K562 (cell line): ENCODE results near the gene SPDYE1. TPM values are rescaled to one million over a fixed set of nuclear protein-coding genes. Genes with fewer than 3 reads are reported as not detected.
"Not testable (repeated sequence)": the region's sequence is repeated elsewhere in the genome, so short reads cannot be mapped to it uniquely, and the experiment has no call there.

Source experiments
- AFF4 ChIP-seq: sonication (generic); formaldehyde crosslinking; IDR thresholded peaks from 2 replicates; pipeline ENCODE4 v1.8.0; 2023; ENCODE audit warnings: mild to moderate bottlenecking, missing genetic modification reagents
- CREB1 ChIP-seq, 2 experiments: sonication (generic) in 1 of 2; formaldehyde crosslinking in 1 of 2; IDR thresholded peaks; 2 replicates each; pipeline versions ENCODE4 v1.6.1 to v1.8.0; 2012 to 2022; ENCODE audit warnings: inconsistent platforms in 1 of 2, mild to moderate bottlenecking in 1 of 2, missing genetic modification reagents in 1 of 2, moderate library complexity in 1 of 2
- DACH1 ChIP-seq: fragments of 450-650 bp; IDR thresholded peaks from 2 replicates; pipeline ENCODE4 v1.6.1; 2018; ENCODE audit not compliant: partially characterized antibody
- E2F1 ChIP-seq: sonication (generic); formaldehyde crosslinking; IDR thresholded peaks from 2 replicates; pipeline ENCODE4 v1.8.1; 2023; ENCODE audit warnings: mild to moderate bottlenecking, missing genetic modification reagents, moderate library complexity
- E2F3 ChIP-seq: fragments of 250-450 bp; sonication (Bioruptor Pico); IDR thresholded peaks from 2 replicates; pipeline ENCODE4 v1.4.0; 2020; ENCODE audit warnings: mild to moderate bottlenecking
- ETV5 ChIP-seq: sonication (generic); formaldehyde crosslinking; IDR thresholded peaks from 2 replicates; pipeline ENCODE4 v1.4.0; 2020; ENCODE audit warnings: low read depth, mild to moderate bottlenecking, missing genetic modification reagents
- FOXM1 ChIP-seq, 2 experiments: fragments of 450-650 bp in 1 of 2; sonication (generic) in 1 of 2; formaldehyde crosslinking in 1 of 2; IDR thresholded peaks; 2 replicates each; pipeline versions ENCODE4 v1.6.1 to v1.9.0; 2017 to 2022; ENCODE audit warnings: low read depth in 2 of 2, mild to moderate bottlenecking in 2 of 2, missing genetic modification reagents in 1 of 2, moderate library complexity in 1 of 2
- GABPA ChIP-seq: fragments of 200-800 bp; sonication (Bioruptor generic); conservative IDR thresholded peaks from 2 replicates; pipeline ENCODE4 v1.6.1; 2016; ENCODE audit warnings: low read depth, missing genetic modification characterization, missing compliant biosample characterization
- GABPB1 ChIP-seq: sonication (generic); formaldehyde crosslinking; IDR thresholded peaks from 2 replicates; pipeline ENCODE4 v1.8.0; 2022; ENCODE audit warnings: mild to moderate bottlenecking, missing genetic modification reagents
- HMGN3 ChIP-seq: IDR thresholded peaks from 2 replicates; pipeline ENCODE4 v1.6.1; 2011; ENCODE audit warnings: borderline replicate concordance, low read depth, mild to moderate bottlenecking, mixed read lengths, low read length; ENCODE audit not compliant: insufficient read length; ENCODE audit errors: extremely low read depth
- JUND ChIP-seq, 2 experiments: IDR thresholded peaks; 2 replicates in 1 of 2; 3 replicates in 1 of 2; pipeline ENCODE4 v1.6.1; 2011; ENCODE audit warnings: borderline replicate concordance in 2 of 2, low read depth in 2 of 2, low read length in 2 of 2, improper control_type of control experiment in 1 of 2, missing biosample characterization in 1 of 2, missing genetic modification characterization in 1 of 2, missing genetic modification reagents in 1 of 2
- MAX ChIP-seq: sonication (generic); formaldehyde crosslinking; IDR thresholded peaks from 2 replicates; pipeline ENCODE4 v1.9.0; 2022; ENCODE audit warnings: mild to moderate bottlenecking, missing genetic modification reagents
- NFIC ChIP-seq: fragments of 450-650 bp; IDR thresholded peaks from 2 replicates; pipeline ENCODE4 v1.6.1; 2017; ENCODE audit warnings: mild to moderate bottlenecking, inconsistent platforms
- SMAD4 ChIP-seq: fragments of 250-450 bp; sonication (Bioruptor Pico); conservative IDR thresholded peaks from 2 replicates; pipeline ENCODE4 v1.8.0; 2021; ENCODE audit warnings: inconsistent platforms, mild to moderate bottlenecking, moderate library complexity
- TAF9B ChIP-seq: fragments of 450-650 bp; IDR thresholded peaks from 2 replicates; pipeline ENCODE4 v1.6.1; 2018; ENCODE audit warnings: mild to moderate bottlenecking; ENCODE audit not compliant: partially characterized antibody
- TBP ChIP-seq: optimal IDR thresholded peaks from 2 replicates; pipeline ENCODE3; 2011; ENCODE audit warnings: low read depth, low read length, improper control_type of control experiment
- TCF3 ChIP-seq: sonication (generic); formaldehyde crosslinking; IDR thresholded peaks from 2 replicates; pipeline ENCODE4 v1.4.0; 2020; ENCODE audit warnings: mild to moderate bottlenecking, missing genetic modification reagents
- ZSCAN29 ChIP-seq: fragments of 450-650 bp; IDR thresholded peaks from 2 replicates; pipeline ENCODE4 v1.6.1; 2017
- polyA plus RNA-seq, 8 experiments: library from polyadenylated mRNA; depleted of rRNA in 4 of 8; stranded (reverse) in 5 of 8; unstranded in 3 of 8; fragments of >200 nt; fragmentation: Nextera tagmentation in 2 of 8; fragmentation: Illumina TruSeq in 1 of 8; extraction: Ambion mirVana in 2 of 8; extraction: Trizol in 1 of 8; gene quantifications; 2 replicates each; pipeline versions ENCODE4 v1.2.1 to v1.2.3, GENCODE V29; 2011 to 2014; ENCODE audit warnings: inconsistent platforms in 1 of 8, missing spikeins in 1 of 8
- total RNA-seq, 7 experiments: library from RNA; depleted of rRNA in 6 of 7; stranded (reverse); fragments of >200 nt in 6 of 7; fragmentation: Illumina TruSeq in 2 of 7; extraction: Trizol in 2 of 7; gene quantifications; 2 replicates each; pipeline versions ENCODE4 v1.2.1 to v1.2.3, GENCODE V29; 2011 to 2021; ENCODE audit warnings: low replicate concordance in 1 of 7

The SPDYE1 gene
- total and polyA plus RNA-seq, 9 of the 15 experiments (the other 6 are each of a cell fraction or from before 2014, with no cell fraction given), result 0.04 to 0.10 TPM; not detected in 7

GRCh38 chr7:44018857-44019807 lies 21.4 kb downstream of the SPDYE1 start (continued):
- TF ChIP-seq JUND (IDR thresholded peaks at IDR 0.05; ENCODE audit: borderline replicate concordance, low read depth, low read length), result peak; percentile 38; the same call in 1 of the 2 replicates
- not testable (repeated sequence) for TF ChIP-seq JUND (tag; IDR thresholded peaks at IDR 0.05; ENCODE audit: borderline replicate concordance, low read depth, low read length); FOXM1 (IDR thresholded peaks at IDR 0.05; ENCODE audit: low read depth)
- peak; percentile 60; the same call in 1 of the 2 replicates for TF ChIP-seq AFF4 (CRISPR knock-in tag)
- 0 out of 2 replicates have a peak, but pooled peaks have one; percentile 26 for TF ChIP-seq ZSCAN29
- TF ChIP-seq E2F1, result peak; percentile 77; the same call in 1 of the 2 replicates
- peak; percentile 51; the same call in 1 of the 2 replicates for TF ChIP-seq E2F3 (CRISPR knock-in tag)
- peak; percentile 80; the same call in 1 of the 2 replicates for TF ChIP-seq SMAD4
- TF ChIP-seq FOXM1 (CRISPR knock-in tag; IDR thresholded peaks at IDR 0.05; ENCODE audit: low read depth), result 0 out of 2 replicates have a peak, but pooled peaks have one; percentile 40
- TF ChIP-seq HMGN3, result peak; percentile 45
- TF ChIP-seq NFIC, result peak; percentile 27; the same call in 1 of the 2 replicates
- peak; percentile 58; the same call in 1 of the 2 replicates for TF ChIP-seq MAX (CRISPR knock-in tag)
- peak; percentile 91 for TF ChIP-seq GABPA (tag)
- TF ChIP-seq GABPB1 (CRISPR knock-in tag), result peak; percentile 93
- peak; percentile 74 for TF ChIP-seq TBP
- peak; percentile 82; the same call in 1 of the 2 replicates for TF ChIP-seq ETV5 (CRISPR knock-in tag)
- peak; percentile 85 for TF ChIP-seq TAF9B
- TF ChIP-seq TCF3 (CRISPR knock-in tag), result peak; percentile 35; the same call in 1 of the 2 replicates
- TF ChIP-seq DACH1, result peak; percentile 63
- peak; percentile 59; the same call in 1 of the 2 replicates for TF ChIP-seq CREB1 (IDR thresholded peaks at IDR 0.05)
- TF ChIP-seq CREB1 (CRISPR knock-in tag; IDR thresholded peaks at IDR 0.05), result peak; percentile 63; the same call in 1 of the 2 replicates
